HT-29 (cell line): ENCODE data around the gene IL16. TPM values are rescaled to one million over a fixed set of nuclear protein-coding genes. Genes with fewer than 3 reads are reported as not detected.
A peak's percentile ranks its signal among the peaks of the same experiment; 100 is the strongest.
"Not testable (repeated sequence)": the region's sequence is repeated elsewhere in the genome, so short reads cannot be mapped to it uniquely, and the experiment has no call there.

Source experiments
- DNase-seq: peaks from one replicate; pipeline ENCODE4 v3.0.0-alpha.2; 2015; ENCODE audit warnings: low spot score
- total RNA-seq: library from RNA; depleted of rRNA; stranded (reverse); fragments of >200 nt; shearing (Covaris generic); gene quantifications from 2 replicates; pipeline ENCODE4 v1.2.3, GENCODE V29; 2014; rRNA removed

IL16 gene
- total RNA-seq: not detected in 2 replicates

DNA sequence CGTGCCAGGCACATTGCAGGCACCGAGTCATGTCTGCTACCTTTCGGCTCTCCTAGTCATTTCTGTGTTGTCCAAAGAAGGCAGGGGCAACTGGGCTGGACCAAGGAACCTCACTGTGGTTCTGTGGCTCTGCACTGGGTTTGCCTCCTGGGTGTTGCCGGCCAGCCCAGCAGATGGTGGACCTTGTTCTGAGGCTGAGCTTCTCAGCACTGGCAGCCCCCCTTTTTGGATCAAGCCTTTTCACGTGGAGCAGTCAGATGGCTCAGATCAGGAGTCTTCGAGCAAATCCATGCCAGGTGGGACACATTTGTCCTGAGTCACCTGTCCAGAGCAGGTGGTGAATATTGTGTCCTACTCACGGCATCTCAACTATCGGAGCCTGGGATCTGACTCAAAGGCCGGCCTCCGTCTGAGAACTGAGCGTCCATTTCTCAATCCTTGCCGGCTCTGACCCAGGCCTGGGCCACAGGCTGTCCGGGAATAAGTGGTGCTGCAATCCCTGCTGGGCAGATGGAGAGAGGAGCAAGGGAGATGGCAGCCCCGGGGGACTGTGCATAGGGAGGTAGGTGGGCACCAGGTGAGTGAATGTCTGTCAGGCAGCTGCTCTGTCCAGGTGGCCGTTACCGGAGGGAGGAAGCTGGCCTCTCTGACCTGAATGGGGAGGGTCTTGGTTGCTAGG lies at the start of gene IL16:
IL16 (plus strand) TSS at position 304 of the 679 bp plus-strand sequence. CDS start 28,521 bp downstream, outside the sequence.
- no peak for DNase-seq

DNA sequence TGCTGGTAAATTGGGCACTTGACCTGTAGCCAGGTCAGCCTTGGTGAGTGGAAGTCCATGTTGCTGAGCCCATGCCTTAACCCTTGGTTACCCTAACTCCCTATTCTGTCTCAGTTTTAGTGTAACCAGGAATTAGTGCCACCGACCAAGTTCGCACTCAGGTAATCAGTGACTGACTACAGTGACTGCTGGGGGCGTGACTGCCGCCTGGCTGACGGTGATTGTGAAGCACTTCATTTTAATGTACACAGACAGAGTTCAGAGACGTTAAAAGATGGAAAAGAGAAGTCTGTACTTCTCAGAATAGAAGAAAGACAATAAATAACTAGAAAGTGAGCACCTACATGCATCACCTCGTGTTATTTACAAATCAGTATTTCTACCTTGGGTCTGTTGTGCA lies 45.3 kb upstream of the IL16 start:
- DNase-seq: no peak

DNA sequence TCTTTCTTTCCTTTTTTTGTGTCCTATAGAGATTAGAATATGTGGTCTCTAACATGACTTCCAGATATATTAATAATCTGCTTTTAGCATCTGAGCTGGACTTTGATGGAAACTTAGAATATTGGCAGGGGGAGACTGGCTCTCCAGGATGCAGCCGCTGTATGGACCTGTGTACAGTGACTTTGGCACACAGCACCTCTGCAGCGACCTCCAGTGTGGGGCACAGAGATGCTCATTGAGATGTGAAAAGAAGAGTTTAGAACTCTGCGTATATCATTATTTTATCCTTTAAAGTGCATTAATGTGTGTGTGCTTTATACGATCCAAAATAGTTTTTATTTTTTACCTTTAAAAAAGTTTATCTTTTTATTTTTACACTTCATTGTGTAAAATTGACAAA lies 44.3 kb upstream of the IL16 start:
- no peak for DNase-seq

DNA sequence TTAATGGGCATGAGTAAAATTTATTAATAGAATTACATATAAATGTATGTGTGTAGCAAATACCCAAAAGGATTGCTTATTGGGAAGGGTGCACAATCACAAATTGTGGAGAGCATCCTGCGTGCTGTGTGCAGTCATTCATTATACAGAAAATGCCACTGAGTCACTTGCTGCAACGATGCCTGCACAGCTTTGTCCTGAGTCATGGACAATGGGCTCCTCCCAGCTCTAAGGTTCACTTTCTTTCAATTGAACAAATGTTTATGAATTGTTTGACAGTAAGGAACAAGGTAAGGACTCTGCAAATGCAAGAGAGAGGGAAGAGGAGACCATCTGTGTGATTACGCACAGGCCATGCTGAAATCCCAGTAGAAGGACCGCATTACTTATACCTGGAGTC lies 43.9 kb upstream of the IL16 start:
- DNase-seq: no peak

DNA sequence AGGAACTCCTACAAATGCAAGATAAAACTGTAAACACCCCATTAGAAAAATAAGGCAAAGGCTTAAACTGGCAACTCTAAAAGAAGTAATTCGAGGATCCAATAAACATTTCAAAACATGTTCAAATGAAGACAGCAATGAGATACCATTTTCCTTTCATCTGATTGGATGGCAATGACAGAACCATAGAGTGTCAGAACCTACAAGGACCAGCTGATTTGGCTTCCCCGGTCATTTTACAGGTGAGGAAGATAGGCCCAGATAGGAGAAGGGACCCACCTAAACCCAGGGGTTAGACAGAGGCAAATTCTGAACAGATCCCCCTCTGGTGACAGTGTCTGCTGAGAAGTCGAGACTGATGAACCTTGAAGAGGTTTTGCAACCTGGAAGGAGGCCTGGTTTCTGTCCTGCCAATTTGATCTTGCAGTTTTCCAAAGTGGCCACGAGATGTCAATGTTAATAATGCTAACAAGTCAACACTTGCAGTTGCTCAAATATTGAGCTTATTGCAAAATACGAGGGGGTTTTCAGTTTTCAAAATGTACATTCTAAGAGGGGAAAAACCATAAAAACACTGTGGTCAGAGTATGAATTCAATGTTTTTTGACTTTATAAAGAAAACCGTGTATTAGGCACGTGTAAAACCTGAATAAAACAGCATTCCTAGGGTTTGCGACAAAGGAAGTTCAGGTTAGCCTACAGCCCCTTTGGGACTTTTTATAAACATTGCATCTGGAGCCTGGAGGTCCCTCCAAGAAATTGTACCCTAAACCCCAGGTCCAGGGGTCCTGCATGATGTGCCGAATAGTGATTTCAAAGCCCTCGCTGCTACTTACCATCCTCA lies 41.1 kb upstream of the IL16 start:
- peak; percentile 58 for DNase-seq

DNA sequence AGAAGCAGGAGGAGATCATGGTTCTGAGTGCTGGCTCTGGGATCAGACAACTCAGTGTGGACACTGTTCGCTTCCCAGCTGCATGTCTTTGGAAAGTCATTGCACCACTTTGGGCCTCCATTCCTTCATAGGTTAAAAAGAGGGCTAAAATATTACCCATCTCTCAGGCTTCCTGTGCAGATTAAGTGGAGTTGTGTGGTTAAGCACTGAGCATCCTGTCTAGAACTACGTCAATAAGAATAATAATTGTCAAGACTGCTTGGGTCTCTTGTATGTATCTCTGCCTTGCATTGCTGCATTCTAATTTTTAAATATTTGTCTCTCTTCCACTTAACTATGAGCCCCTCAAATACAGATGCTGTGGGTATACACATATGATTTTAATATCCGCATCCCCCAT lies 40.4 kb upstream of the IL16 start:
- DNase-seq: no peak

DNA sequence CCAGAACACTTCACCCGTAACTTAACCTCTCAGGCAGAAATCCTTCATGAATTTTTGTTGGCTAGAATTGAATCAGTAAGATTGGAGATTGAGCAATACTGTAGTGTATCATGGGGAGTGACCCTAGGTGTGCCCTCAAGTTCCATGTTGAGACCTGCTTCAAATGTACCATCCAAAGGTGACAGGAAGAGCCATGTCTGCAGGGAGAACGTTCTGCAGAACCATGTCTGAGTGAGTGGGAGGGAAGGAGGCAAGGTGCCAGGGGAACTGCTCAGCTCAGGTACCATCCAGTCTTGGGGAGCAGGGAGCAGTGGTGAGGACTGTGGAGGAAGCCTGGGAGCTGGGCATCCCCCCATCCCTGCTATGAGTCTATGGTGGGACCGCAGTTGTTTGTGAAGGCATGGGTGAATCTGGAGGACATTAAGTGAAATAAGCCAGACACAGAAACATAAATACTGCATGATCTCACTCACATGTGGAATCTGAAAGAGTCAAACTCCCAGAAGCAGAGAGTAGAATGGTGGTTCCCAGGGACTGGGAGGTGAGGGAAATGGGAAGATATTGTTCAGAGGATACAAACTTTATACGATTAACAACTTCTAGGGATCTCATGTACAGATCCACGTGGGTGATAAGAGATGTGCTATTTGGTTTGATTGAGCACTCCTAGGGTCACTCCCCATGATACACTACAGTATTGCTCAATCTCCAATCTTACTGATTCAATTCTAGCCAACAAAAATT lies 39.3 kb upstream of the IL16 start:
- DNase-seq: no peak

DNA sequence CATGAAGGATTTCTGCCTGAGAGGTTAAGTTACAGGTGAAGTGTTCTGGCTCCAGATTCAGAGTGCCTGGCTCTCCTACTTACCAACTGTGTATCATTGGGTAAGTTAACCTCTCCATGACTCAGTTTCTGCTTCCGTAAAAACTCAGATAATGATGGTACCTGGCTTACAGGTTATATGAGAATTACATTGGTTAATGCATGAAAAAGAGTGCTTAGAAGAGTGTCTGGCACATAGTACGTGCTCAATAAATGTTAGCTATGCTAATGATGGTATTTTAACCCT lies 38.8 kb upstream of the IL16 start:
- DNase-seq: no peak

DNA sequence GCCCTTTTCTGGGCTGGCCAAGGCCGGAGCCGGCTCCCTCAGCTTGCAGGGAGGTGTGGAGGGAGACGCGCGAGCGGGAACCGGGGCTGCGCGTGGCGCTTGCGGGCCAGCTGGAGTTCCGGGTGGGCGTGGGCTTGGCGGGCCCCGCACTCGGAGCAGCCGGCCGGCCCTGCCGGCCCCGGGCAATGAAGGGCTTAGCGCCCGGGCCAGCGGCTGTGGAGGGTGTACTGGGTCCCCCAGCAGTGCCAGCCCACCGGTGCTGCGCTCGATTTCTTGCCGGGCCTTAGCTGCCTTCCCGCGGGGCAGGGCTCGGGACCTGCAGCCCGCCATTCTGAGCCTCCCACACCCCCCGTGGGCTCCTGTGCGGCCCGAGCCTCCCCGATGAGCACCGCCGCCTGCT lies 38.1 kb upstream of the IL16 start:
- not testable (repeated sequence) for DNase-seq

DNA sequence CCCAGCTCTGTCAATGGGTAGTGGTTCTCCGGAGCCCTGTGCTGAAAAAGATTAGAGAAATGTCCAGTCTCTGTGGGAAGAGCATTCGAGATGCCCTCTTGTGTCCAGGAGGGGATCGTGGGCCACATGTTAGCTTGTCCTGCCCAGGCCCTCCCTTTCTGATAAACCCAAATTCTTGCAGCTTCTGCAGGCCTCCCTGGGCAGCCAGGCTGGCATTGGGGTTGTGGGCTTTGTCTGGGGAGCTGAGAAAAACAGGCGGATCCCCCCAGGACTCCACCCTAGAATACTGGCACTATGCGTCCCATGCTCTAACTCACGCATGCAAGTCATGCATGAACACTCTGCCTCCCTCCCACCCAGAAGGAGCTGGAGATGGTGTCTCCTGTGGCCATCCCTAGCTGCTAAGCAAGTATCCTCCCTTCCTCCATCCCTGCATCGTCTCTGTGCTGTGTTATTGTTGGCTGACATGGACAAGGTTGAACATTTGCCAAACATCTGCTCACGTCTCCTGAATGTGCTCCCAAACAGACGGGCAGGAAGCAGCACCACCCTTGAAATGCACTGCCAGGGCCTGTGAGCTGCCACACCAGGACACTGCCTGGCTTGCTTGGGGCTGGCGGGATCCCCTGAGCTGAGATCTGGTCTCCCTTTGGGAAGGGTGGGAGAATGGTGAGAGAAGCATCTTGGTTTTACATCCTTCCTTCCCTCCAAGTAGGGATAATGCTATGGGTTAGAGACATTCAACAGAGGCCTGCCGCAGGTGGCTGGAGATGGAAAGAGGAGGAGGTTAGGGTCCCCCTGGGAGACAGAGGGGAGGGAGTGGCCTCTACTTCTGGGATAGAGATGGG lies 36.1 kb upstream of the IL16 start:
- no peak for DNase-seq

DNA sequence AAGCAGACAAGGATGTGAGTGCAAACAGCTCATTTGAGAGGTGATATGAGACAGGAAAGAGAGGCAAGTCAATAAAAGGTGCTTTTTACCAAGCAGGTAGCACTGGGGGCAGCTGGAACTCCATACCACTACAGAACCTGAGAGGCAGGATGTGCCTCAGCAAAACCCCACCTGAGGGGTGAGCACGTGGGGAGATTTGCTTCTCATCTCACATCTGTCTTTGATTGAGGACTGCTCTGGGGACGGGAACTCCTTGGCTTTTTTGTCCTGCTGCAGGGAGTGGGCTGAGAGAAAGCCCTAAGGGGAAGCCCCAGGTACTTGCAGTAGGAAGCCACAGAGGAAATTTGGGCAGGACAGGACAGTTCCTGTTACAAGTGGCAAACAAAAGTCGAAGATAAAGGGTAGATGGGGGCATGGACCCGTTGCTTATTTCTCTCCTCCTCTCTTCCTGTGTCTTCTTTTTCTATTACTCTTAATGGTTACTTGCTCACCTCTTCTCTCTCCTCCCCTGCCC lies 35.5 kb upstream of the IL16 start:
- no peak for DNase-seq

DNA sequence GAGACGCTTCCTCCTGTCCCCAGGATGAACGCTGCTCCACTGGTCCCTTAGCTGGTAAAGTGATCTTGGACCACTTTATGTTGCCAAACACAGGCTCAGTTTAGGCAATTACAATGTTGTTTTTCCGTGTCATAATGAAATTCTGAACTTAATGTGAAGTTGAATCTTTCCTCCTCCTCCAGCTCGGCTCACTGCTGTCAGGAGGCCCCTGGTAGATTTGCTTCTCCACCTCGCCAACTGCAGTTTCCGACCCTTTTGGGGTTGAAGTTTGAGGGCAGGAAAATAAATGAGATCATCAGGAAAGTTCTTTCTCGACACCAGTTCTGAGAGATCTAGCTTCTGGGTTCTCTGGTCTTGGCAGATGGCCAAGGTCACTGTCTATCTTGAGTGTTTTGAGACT lies 34.8 kb upstream of the IL16 start:
- DNase-seq: no peak

DNA sequence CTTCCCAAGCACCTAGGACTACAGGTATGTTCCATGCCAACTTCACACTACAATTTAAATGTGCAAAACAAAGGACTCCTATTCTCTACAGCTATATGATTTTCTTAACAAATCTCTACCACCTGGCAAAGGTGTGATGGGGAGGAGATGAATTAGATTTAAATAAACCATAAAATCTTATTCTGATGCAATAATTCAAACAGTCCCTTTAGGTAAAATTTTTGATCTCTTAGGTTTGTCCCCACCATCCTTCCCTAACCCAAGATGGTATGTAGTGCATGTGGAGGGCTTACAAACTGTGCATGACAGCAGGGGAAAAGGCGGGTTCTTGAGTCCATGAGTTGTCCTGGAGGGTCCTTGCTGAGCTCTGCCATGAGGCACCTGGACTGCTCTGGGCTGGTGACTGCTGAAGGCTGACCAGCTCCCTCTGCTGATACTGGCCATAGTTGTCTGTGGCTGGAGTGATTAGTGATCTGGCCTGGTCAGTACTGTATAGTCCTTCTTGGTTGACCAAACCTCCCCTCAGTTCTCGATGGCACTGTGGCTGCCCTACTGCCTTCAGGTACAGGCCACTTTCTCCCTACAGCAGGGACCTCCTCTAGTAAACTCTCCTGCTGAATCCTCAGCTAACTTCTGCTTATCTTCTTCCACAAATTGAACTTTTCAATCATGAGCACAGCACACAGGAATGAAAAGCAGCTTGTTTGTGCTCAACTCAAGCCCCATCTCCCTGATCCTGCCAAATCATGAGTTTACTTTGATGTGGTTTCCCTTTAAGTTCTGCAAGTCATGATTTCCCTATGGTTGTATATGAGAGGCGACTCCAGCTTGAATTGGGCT lies 32.5 kb upstream of the IL16 start:
- no peak for DNase-seq

DNA sequence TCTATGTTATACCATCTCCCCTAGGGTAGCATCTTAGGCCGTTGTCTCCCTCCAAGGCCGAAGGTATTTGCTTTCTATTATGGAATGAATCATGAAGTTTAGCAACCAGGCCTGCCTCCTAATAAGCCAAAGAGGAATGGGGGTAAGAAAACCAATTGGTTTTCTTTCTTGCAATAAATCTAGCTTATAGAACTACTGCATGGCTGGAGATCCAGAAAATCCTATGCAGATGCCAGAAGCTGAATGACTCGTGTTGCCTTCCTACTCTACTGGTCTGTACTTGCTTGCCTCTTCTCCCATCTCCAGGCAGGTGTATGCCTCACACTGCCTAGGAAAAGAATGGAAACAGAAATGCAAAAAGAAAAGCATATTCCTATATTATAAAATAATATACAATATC lies 31.1 kb upstream of the IL16 start:
- no peak for DNase-seq

DNA sequence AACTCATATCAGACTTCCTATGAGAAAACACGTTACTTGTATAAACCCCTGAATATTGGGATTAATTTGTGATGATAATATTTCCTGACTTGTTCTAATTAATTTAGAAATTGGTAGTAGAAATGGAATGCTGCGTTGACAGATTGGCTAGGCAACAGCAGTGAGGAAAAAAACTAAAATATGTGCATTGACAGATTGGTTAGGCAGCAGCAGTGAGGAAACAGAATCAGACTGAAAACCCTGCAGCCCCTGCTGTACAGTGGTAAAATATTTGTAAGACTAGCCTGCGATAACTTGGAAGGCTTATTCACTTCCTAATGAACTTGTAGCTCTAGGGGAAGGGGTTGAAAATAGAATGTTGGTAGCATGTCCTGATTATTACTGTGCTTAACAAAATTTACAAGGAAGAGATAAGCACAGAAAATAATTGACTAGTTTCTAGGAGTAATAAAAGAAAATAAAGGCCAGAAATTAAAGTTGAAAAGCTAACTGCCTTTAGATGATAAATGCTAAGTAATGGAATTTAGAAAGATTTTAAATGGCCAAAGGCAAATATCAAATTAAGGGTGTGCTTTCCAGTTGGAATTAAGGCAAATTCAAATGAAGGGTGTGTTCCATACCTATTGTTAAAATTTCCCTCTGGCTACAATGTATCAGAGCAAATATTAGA lies 29.9 kb upstream of the IL16 start:
- DNase-seq: no peak

DNA sequence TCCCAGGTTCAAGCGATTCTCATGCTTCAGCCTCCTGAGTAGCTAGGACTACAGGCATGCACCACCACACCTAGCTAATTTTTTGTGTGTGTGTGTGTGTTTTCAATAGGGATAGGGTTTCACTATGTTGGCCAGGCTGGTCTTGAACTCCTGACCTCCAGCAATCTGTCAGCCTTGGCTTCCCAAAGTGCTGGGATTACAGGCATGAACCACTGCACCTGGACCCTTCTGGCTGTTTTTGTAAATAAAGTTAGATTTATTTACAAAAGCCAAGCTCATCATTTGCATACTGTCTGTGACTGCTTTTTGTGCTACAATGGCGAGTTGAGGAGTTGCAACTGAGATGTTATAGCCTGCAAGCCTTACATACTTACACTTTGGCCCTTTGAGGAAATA lies 28.6 kb upstream of the IL16 start:
- no peak for DNase-seq

DNA sequence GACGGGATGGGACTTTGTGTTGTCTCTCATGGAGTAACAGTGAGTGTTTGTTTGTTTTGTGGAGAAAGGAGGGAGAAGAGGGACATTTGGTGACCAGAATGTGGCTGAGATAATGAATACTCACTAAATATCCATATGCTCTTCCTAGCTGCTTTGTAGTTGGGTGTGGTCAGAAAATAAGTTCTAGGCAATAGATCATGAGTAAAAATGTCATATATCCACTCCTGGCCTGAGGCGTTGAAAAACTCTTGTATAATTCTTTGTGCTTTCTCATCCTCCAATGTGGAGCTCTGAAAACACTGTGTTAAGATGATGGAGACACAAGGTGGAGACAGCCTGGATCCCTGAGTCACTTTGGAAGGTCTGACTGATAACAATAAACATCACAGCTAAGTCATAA lies 28.0 kb upstream of the IL16 start:
- no peak for DNase-seq

DNA sequence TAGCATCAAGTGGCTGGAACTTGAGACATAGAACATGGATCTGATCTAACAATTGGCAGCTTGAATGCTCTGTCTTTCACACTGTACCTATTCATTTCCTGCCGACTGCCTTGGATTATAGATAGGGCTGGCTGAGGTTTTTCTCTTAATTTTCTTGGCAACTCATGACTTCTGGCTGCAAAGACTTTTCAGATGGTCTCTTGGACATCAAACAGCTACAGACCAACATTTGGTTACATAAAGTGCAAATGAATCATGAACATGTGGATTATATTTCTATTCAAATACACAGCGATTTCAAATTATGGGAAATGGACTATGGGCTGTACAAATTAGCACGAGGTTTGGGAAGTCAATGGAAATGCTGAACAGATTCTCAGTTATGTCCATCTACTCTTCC lies 26.2 kb upstream of the IL16 start:
- no peak for DNase-seq

DNA sequence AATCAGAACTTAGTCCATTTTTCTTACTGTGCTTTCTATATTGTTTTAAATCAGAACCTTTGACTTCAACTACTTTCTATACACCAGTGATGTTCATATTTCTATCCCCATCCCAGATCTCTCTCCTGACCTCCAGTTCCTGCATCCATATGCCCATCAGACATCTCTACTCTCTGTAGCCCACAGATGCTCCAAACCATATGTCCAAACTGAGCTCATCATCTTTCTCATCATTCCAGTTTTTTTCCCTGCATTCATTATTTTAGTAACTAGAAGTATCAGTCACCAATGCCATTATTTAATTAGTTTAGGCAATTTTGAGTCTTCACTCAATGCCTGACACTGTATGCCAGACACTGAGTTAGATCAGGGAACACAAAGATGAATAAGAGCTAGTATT lies 25.4 kb upstream of the IL16 start:
- DNase-seq: no peak
